Smooth muscle cell (in vitro differentiated cells): ENCODE results near the gene CD5L. TPM values are rescaled to one million over a fixed set of nuclear protein-coding genes. Genes with fewer than 3 reads are reported as not detected.

Experiments used
- DNase-seq: peaks from one replicate; lab custom pipeline; 2025; ENCODE audit not compliant: unreplicated experiment; lab: John Stamatoyannopoulos, UW
- H2AFZ ChIP-seq: fragments of 200-600 bp; sonication (generic); 2 replicates; pipeline ENCODE4 v1.6.0; 2016; ENCODE audit warnings: antibody characterized with exemption, low read depth, mild to moderate bottlenecking
- H3F3A ChIP-seq: fragments of 200-600 bp; sonication (generic); 2 replicates; pipeline ENCODE4 v1.6.0; 2017; ENCODE audit warnings: antibody characterized with exemption, low read depth
- H3K27ac ChIP-seq: fragments of 200-600 bp; sonication (generic); 2 replicates; pipeline ENCODE4 v1.5.1; 2016; ENCODE audit warnings: low read depth, mild to moderate bottlenecking
- H3K27me3 ChIP-seq: fragments of 200-600 bp; sonication (generic); 2 replicates; pipeline ENCODE4 v1.6.1; 2016; ENCODE audit warnings: low read depth, mild to moderate bottlenecking
- H3K36me3 ChIP-seq: fragments of 200-600 bp; sonication (generic); 2 replicates; pipeline ENCODE4 v1.5.1; 2016; ENCODE audit warnings: low read depth
- H3K4me1 ChIP-seq: fragments of 200-600 bp; sonication (generic); 2 replicates; pipeline ENCODE4 v1.5.1; 2016; ENCODE audit warnings: low read depth
- H3K4me2 ChIP-seq: fragments of 200-600 bp; sonication (generic); 2 replicates; pipeline ENCODE4 v1.6.0; 2016; ENCODE audit warnings: mild to moderate bottlenecking
- H3K4me3 ChIP-seq: fragments of 200-600 bp; sonication (generic); 2 replicates; pipeline ENCODE4 v1.5.1; 2016; ENCODE audit warnings: mild to moderate bottlenecking
- H3K79me2 ChIP-seq: fragments of 200-600 bp; sonication (generic); 2 replicates; pipeline ENCODE4 v1.6.0; 2016; ENCODE audit warnings: low read depth, mild to moderate bottlenecking
- H3K9ac ChIP-seq: fragments of 200-600 bp; sonication (generic); 2 replicates; pipeline ENCODE4 v1.6.0; 2016; ENCODE audit warnings: low read depth
- H3K9me3 ChIP-seq: fragments of 200-600 bp; sonication (generic); replicated peaks from 2 replicates; pipeline ENCODE4 v1.5.1; 2016; ENCODE audit warnings: low read depth
- H4K20me1 ChIP-seq: fragments of 200-600 bp; sonication (generic); 2 replicates; pipeline ENCODE4 v1.6.0; 2016; ENCODE audit warnings: low read depth
- WGBS: methylation state at CpG from one replicate; pipeline ENCODE4 v1.1.7; 2016; ENCODE audit warnings: low lambda C conversion rate; 5-methylcytosine and 5-hydroxymethylcytosine counted together
- polyA plus RNA-seq: library from polyadenylated mRNA; unstranded; fragments of >200 nt; fragmentation: Nextera tagmentation; extraction: Ambion mirVana; gene quantifications from 2 replicates; pipeline ENCODE4 v1.2.1, GENCODE V29; 2016
- total RNA-seq: library from RNA; depleted of rRNA; stranded (reverse); fragments of >200 nt; gene quantifications from 2 replicates; pipeline ENCODE4 v1.2.3, GENCODE V29; 2014
- TF ChIP-seq, protein P1 (sequence below): fragments of 200-600 bp; sonication (generic); IDR thresholded peaks from 2 replicates; pipeline ENCODE4 v1.5.1; 2017; ENCODE audit warnings: borderline replicate concordance, mild to moderate bottlenecking, antibody characterized with exemption; ENCODE audit not compliant: insufficient read depth, poor library complexity, severe bottlenecking

The CD5L gene
- total and polyA plus RNA-seq, 2 experiments from 2014 or later = not detected

DNA sequence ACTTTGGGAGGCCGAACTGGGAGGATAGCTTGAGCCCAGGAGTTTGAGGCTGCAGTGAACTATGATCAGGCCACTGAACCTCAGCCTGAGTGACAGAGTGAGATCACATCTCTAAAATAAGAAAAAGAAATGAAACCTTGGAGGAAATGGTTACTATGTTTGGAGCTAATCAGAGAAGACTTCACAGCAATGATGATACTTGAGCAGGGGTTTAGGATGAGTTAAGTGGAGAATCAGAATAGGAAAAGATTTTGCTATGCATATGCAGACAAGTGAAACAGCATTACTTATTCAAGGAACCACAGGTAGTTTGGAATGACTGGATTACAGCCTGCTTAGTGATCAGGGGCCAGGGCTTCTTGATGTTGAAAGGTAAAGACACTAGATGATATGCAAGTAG is 1.3 kb upstream of the CD5L start:
- TF ChIP-seq, protein P1, sequence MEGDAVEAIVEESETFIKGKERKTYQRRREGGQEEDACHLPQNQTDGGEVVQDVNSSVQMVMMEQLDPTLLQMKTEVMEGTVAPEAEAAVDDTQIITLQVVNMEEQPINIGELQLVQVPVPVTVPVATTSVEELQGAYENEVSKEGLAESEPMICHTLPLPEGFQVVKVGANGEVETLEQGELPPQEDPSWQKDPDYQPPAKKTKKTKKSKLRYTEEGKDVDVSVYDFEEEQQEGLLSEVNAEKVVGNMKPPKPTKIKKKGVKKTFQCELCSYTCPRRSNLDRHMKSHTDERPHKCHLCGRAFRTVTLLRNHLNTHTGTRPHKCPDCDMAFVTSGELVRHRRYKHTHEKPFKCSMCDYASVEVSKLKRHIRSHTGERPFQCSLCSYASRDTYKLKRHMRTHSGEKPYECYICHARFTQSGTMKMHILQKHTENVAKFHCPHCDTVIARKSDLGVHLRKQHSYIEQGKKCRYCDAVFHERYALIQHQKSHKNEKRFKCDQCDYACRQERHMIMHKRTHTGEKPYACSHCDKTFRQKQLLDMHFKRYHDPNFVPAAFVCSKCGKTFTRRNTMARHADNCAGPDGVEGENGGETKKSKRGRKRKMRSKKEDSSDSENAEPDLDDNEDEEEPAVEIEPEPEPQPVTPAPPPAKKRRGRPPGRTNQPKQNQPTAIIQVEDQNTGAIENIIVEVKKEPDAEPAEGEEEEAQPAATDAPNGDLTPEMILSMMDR = no peak
- H3K79me2 ChIP-seq = no peaks in the 10 kb centered on the region
- no peaks in the 10 kb centered on the region for H3K27me3 ChIP-seq
- H4K20me1 ChIP-seq = no peaks in the 10 kb centered on the region
- H3K36me3 ChIP-seq = no peaks in the 10 kb centered on the region
- H2AFZ ChIP-seq = no peak overlapping the region
- H3F3A ChIP-seq = no peaks in the 10 kb centered on the region
- DNase-seq = no peak
- H3K9ac ChIP-seq = no peak overlapping the region
- 75% methylated on average over 1 of the region's 1 CpG for WGBS
- no peaks in the 10 kb centered on the region for H3K4me1 ChIP-seq
- H3K27ac ChIP-seq = no peak overlapping the region
- H3K4me3 ChIP-seq = no peak overlapping the region
- H3K4me2 ChIP-seq = no peak overlapping the region
- H3K9me3 ChIP-seq = no peaks in the 10 kb centered on the region

DNA sequence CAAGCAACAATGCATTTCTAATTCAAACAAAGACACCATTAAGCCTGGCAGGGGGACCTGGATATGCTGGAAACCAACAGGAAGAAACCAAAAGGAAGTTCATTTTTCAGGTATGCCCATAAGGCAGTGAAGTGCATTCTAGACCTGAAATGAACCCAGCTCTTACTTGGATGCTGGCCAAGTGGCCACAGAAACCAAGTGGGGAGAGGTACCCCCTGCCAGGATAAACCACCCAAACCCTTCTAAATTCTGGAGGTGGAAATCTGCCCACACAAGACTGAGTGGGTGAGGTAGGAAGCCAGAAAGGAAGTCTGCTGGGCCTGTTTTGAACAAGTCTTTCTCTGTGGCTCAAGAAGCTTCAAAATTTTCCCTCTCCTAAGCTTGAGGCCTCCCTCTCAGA is 2.6 kb downstream of the CD5L start:
- Histone ChIP-seq H3K4me3 (no peak overlapping the region), H3F3A (no peaks in the 10 kb centered on the region), H3K27ac (no peak overlapping the region), H3K36me3 (no peaks in the 10 kb centered on the region), H3K9ac (no peak overlapping the region), H3K79me2 (no peaks in the 10 kb centered on the region), H3K9me3 (no peaks in the 10 kb centered on the region), H3K4me1 (no peaks in the 10 kb centered on the region), H3K27me3 (no peaks in the 10 kb centered on the region), H2AFZ (no peak overlapping the region), H3K4me2 (no peak overlapping the region), H4K20me1 (no peaks in the 10 kb centered on the region)
- DNase-seq = no peak
- TF ChIP-seq, protein P1 = no peak

- Histone ChIP-seq H3K9ac (no peak overlapping the region), H3K27ac (no peak overlapping the region), H3K9me3 (no peaks in the 10 kb centered on the region), H3K4me1 (no peaks in the 10 kb centered on the region), H4K20me1 (no peaks in the 10 kb centered on the region), H3K4me2 (no peak overlapping the region), H3K4me3 (no peak overlapping the region), H3K27me3 (no peaks in the 10 kb centered on the region), H2AFZ (no peak overlapping the region), H3K79me2 (no peaks in the 10 kb centered on the region), H3K36me3 (no peaks in the 10 kb centered on the region), H3F3A (no peaks in the 10 kb centered on the region)
- no peak for DNase-seq
- 86% methylated on average over 12 of the region's 12 CpGs for WGBS
- TF ChIP-seq, protein P1 = no peak
Observed at GRCh38 chr1:157834430-157834829, 7.2 kb downstream of the CD5L start.

- Histone ChIP-seq H3K36me3 (no peaks in the 10 kb centered on the region), H4K20me1 (no peaks in the 10 kb centered on the region), H3K4me2 (no peak overlapping the region), H3K4me1 (no peaks in the 10 kb centered on the region), H3K27ac (no peak overlapping the region), H3K4me3 (no peak overlapping the region), H3K9ac (no peak overlapping the region), H2AFZ (no peak overlapping the region), H3K9me3 (no peaks in the 10 kb centered on the region), H3F3A (no peaks in the 10 kb centered on the region), H3K27me3 (no peaks in the 10 kb centered on the region), H3K79me2 (no peaks in the 10 kb centered on the region)
- WGBS = 88% methylated on average over 6 of the region's 6 CpGs
- TF ChIP-seq, protein P1 = no peak
- no peak for DNase-seq
Observed at GRCh38 chr1:157833145-157833544, 8.5 kb downstream of the CD5L start.
